HG02938 (cell line): ENCODE measurements around the gene ALG9.
A peak's percentile ranks its signal among the peaks of the same experiment; 100 is the strongest.

Experiments
- ATAC-seq: cut with Tn5 transposase; IDR thresholded peaks from one replicate; pipeline ENCODE4 v1.9.1; 2021; ENCODE audit warnings: mild to moderate bottlenecking, moderate library complexity; ENCODE audit not compliant: unreplicated experiment

Gene ALG9

GRCh38 chr11:111837366-111837891, 34.0 kb downstream of the ALG9 start:
- no peak for ATAC-seq

- ATAC-seq: peak; percentile 83
These were observed 34.7 kb downstream of the ALG9 start for GRCh38 chr11:111836721-111837120.

- ATAC-seq: no peak
These were observed 35.2 kb downstream of the ALG9 start for GRCh38 chr11:111836162-111836561.

GRCh38 chr11:111835665-111836064, 35.7 kb downstream of the ALG9 start:
- no peak for ATAC-seq

- ATAC-seq: no peak
These were observed 36.8 kb downstream of the ALG9 start for GRCh38 chr11:111834432-111835163.

- ATAC-seq: no peak
These were observed 37.9 kb downstream of the ALG9 start for GRCh38 chr11:111833524-111833923.

- ATAC-seq: peak; percentile 69
These were observed 42.0 kb downstream of the ALG9 start for GRCh38 chr11:111829185-111829968.

- ATAC-seq: no peak
These were observed 44.9 kb downstream of the ALG9 start for GRCh38 chr11:111826322-111826950.

- no peak for ATAC-seq
These were observed 47.8 kb downstream of the ALG9 start for GRCh38 chr11:111823629-111824028.

- ATAC-seq: no peak
These were observed 48.2 kb downstream of the ALG9 start for GRCh38 chr11:111823131-111823530.

- no peak for ATAC-seq
These were observed 51.5 kb downstream of the ALG9 start for GRCh38 chr11:111819829-111820237.

GRCh38 chr11:111819161-111819828, 52.1 kb downstream of the ALG9 start:
- ATAC-seq: no peak

GRCh38 chr11:111815489-111815888, 55.9 kb downstream of the ALG9 start:
- no peak for ATAC-seq

- no peak for ATAC-seq
These were observed 56.6 kb downstream of the ALG9 start for GRCh38 chr11:111814557-111815320.

- ATAC-seq: no peak
These were observed 57.3 kb downstream of the ALG9 start for GRCh38 chr11:111814106-111814505.

GRCh38 chr11:111812211-111812610, 59.2 kb downstream of the ALG9 start:
- ATAC-seq: no peak

GRCh38 chr11:111811445-111811844, 59.9 kb downstream of the ALG9 start:
- ATAC-seq: no peak

- ATAC-seq: no peak
These were observed 62.5 kb downstream of the ALG9 start for GRCh38 chr11:111808834-111809233.

GRCh38 chr11:111808063-111808588, 63.3 kb downstream of the ALG9 start:
- no peak for ATAC-seq

- no peak for ATAC-seq
These were observed 64.3 kb downstream of the ALG9 start for GRCh38 chr11:111807076-111807475.
